ENCODE data around the gene UST.
A peak's percentile ranks its signal among the peaks of the same experiment; 100 is the strongest.

The UST gene

GRCh38 chr6:148746363-148747144 is at the start of gene UST:
UST (plus strand) TSS chr6:148747030; CDS start chr6:148747431, 401 bp downstream.
- peak; percentile 82 for DNase-seq

GRCh38 chr6:148697895-148698440 is 48.9 kb upstream of the UST start:
- no peak for DNase-seq

GRCh38 chr6:148698671-148699180 is 48.1 kb upstream of the UST start:
- DNase-seq, result no peak

- no peak for DNase-seq
These were observed 46.6 kb upstream of the UST start for GRCh38 chr6:148700047-148700715.

- DNase-seq, result peak; percentile 18
These were observed 46.0 kb upstream of the UST start for GRCh38 chr6:148700741-148701311.

GRCh38 chr6:148701375-148701774 is 45.5 kb upstream of the UST start:
- DNase-seq, result no peak

- DNase-seq, result no peak
These were observed 42.9 kb upstream of the UST start for GRCh38 chr6:148703900-148704299.

GRCh38 chr6:148704400-148705246 is 42.2 kb upstream of the UST start:
- DNase-seq, result no peak

GRCh38 chr6:148708707-148709106 is 38.1 kb upstream of the UST start:
- no peak for DNase-seq

GRCh38 chr6:148709577-148709976 is 37.3 kb upstream of the UST start:
- no peak for DNase-seq

- no peak for DNase-seq
These were observed 34.8 kb upstream of the UST start for GRCh38 chr6:148711833-148712654.

- no peak for DNase-seq
These were observed 33.6 kb upstream of the UST start for GRCh38 chr6:148713033-148713738.

- DNase-seq, result no peak
These were observed 32.9 kb upstream of the UST start for GRCh38 chr6:148713921-148714320.

GRCh38 chr6:148716811-148717210 is 30.0 kb upstream of the UST start:
- DNase-seq, result no peak

- DNase-seq, result no peak
These were observed 26.4 kb upstream of the UST start for GRCh38 chr6:148720406-148720805.

- no peak for DNase-seq
These were observed 25.9 kb upstream of the UST start for GRCh38 chr6:148720897-148721296.

GRCh38 chr6:148723484-148723883 is 23.3 kb upstream of the UST start:
- DNase-seq, result no peak

GRCh38 chr6:148724428-148724827 is 22.4 kb upstream of the UST start:
- no peak for DNase-seq

GRCh38 chr6:148727104-148727503 is 19.7 kb upstream of the UST start:
- DNase-seq, result no peak

GRCh38 chr6:148735989-148736388 is 10.8 kb upstream of the UST start:
- no peak for DNase-seq
